Adrenal gland (tissue), 5 donors: ENCODE data around the gene SPTB.

Source experiments
- POLR2A ChIP-seq, 2 donors: fragments of 450-650 bp; IDR thresholded peaks; one replicate each; pipeline ENCODE4 v1.6.1; 2017; ENCODE audit warnings: antibody characterized with exemption in 2 of 2, mild to moderate bottlenecking in 2 of 2, moderate library complexity in 1 of 2
- TF ChIP-seq, protein P1 (sequence below), 6 experiments: fragments of 450-650 bp in 4 of 6; fragments of 200-600 bp in 2 of 6; sonication (generic) in 1 of 6; IDR thresholded peaks; 1 replicate in 5 of 6; 2 replicates in 1 of 6; pipeline versions ENCODE4 v1.5.1 to v1.8.0; 2016 to 2021; ENCODE audit warnings: antibody characterized with exemption in 6 of 6, mild to moderate bottlenecking in 2 of 6, moderate library complexity in 1 of 6
- donor health status: DM: no; HTN: no; CAD: no.

DNA sequence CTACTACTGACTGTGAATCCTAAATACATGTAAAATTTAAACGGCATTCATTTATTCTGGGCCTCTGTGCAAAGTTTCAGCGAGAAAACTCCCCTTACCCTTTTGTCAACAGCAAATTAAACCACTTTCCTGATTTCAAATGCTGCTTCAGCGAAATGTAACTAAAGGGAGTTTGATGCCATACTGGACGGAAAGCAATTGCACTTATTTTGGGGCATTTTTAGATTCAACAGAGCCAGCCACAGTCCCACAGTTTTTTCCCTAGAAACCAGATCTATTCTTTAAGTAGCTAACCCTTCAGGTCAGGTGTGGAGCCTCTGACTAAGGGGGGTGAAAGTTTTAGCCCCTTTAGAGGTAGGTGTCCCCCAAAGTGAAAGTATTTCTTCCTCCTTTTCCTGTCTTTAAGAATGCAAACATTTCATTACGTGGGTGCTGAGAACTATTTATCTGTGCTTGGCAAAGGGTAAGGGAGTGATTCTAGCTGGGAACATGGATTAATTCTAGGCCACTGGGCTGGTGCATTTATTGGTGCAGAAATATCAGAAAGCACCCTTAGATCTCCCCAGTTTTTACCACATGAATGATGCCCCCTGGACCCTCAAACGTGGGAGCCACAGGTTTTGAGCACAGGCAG, 72.7 kb downstream of the SPTB start:
- TF ChIP-seq, protein P1, sequence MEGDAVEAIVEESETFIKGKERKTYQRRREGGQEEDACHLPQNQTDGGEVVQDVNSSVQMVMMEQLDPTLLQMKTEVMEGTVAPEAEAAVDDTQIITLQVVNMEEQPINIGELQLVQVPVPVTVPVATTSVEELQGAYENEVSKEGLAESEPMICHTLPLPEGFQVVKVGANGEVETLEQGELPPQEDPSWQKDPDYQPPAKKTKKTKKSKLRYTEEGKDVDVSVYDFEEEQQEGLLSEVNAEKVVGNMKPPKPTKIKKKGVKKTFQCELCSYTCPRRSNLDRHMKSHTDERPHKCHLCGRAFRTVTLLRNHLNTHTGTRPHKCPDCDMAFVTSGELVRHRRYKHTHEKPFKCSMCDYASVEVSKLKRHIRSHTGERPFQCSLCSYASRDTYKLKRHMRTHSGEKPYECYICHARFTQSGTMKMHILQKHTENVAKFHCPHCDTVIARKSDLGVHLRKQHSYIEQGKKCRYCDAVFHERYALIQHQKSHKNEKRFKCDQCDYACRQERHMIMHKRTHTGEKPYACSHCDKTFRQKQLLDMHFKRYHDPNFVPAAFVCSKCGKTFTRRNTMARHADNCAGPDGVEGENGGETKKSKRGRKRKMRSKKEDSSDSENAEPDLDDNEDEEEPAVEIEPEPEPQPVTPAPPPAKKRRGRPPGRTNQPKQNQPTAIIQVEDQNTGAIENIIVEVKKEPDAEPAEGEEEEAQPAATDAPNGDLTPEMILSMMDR (IDR thresholded peaks at IDR 0.05), result no peak
- TF ChIP-seq POLR2A (IDR thresholded peaks at IDR 0.05), result no peak
